GM18519 (cell line): ENCODE measurements around the gene SOBP.

Experiments used
- ATAC-seq: cut with Tn5 transposase; IDR thresholded peaks from one replicate; pipeline ENCODE4 v1.9.1; 2021; ENCODE audit warnings: mild to moderate bottlenecking, moderate library complexity; ENCODE audit not compliant: unreplicated experiment, low FRiP score

SOBP gene

GRCh38 chr6:107578642-107579341, 88.9 kb downstream of the SOBP start:
- ATAC-seq = no peak

DNA sequence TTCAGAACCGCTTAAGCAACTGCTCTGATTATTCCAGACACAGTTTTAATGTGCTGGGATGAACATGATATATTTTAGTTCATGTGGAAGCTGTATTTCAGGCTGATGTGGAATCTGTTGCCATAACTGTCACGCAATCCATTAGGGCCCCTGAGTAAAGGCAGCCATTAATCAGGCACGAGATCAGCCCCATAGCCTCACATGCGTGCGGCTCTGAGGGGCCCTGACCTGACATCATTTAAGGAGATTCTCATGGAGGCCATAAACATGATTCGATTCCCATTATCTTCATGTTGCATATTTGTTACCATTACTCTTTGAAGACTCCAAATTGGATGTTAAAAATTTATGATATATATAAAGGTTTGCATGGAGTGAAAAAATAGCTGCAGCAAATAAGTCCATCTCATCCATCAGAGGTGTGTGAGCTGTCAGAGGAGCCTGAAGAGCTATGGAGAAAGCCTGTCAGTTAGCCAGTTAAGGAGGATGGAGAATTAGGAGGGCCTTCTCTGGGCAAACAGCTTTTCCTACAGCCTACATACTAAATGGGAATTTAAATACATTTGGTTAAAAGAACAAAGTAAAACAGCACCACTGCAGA, 89.6 kb downstream of the SOBP start:
- no peak for ATAC-seq

GRCh38 chr6:107582086-107582485, 92.2 kb downstream of the SOBP start:
- ATAC-seq = no peak

GRCh38 chr6:107584726-107585125, 94.8 kb downstream of the SOBP start:
- no peak for ATAC-seq

- no peak for ATAC-seq
Measured at GRCh38 chr6:107585815-107586435, 96.0 kb downstream of the SOBP start.

GRCh38 chr6:107587451-107587850, 97.5 kb downstream of the SOBP start:
- no peak for ATAC-seq

DNA sequence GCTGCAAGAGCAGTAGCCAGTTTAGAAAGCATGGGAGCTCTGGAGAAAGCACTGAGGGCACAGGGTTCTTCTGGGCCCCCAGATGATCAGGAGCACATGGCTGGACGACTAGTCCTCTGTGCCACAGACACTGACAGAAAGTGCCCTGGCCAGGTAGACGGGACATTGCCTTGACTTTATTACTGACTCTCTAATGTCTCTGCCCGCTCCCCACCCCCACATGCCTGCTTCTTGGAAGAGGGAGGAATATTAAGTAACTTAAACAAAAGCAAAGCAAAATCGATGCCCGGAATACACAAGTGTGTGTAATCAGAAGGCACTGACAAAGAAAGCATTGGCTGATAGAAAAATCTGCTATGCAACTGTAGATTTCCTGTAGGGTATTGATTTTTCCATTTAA, 99.3 kb downstream of the SOBP start:
- ATAC-seq = no peak

- ATAC-seq = no peak
Measured at GRCh38 chr6:107589934-107590333, 100.0 kb downstream of the SOBP start.

DNA sequence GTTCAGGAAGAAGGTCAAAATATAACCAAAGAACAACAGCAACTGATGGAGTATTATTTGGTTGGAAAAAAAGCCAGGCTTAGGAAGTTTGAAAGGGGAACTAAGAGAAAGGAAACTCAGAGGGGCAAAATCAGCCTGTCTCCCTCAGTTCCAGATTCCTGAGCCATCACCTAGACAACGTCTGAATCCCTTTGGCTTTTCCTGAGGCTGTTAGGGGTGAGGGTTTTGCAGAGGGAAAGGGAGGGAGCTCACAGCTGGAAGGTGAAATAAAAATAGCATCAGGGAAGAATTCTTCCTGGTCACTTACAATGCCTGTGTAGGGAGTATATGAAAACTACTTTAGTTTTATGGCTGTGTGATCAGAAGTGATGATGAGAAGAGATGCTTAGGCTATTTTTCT, 100.5 kb downstream of the SOBP start:
- ATAC-seq = no peak

DNA sequence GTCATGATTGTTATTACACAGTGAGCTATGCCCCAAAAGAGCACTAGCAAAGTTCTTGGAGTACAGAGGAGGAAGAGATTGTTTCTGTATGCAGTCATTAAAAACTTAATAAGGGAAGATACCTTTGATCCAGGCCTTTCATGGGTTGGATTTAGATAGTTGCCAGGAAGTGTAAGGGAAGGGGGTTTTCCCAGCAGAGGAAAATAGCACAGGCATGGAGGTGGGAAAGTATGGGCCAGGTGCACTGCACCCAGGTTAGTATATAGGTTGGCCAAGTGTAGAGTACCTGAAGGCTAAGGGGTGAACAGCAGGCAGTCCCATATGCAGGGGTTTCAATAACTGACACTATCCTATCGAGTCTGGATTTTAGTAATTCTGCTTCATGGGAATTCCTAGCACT, 101.4 kb downstream of the SOBP start:
- no peak for ATAC-seq

GRCh38 chr6:107592806-107593205, 102.9 kb downstream of the SOBP start:
- ATAC-seq = no peak

- ATAC-seq = no peak
Measured at GRCh38 chr6:107594736-107595135, 104.8 kb downstream of the SOBP start.

DNA sequence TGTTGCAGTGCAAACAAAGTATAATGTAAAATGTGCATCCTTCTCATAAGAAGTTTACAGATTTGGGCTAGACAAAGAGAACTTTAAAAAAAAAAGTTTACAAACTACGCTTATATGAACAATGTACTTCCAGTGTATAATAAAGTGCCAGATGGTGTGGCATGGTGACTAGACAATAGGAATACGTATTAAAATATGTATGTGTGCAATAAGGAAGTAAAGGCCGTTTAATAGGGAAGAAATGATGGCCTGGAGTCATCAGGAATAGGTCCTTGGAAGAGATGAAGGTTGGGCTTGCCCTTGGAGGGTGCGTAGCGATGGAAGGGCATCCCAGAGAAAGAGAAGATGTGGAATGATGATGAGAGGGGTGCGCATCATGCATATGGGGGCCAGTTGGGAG, 108.2 kb downstream of the SOBP start:
- no peak for ATAC-seq

DNA sequence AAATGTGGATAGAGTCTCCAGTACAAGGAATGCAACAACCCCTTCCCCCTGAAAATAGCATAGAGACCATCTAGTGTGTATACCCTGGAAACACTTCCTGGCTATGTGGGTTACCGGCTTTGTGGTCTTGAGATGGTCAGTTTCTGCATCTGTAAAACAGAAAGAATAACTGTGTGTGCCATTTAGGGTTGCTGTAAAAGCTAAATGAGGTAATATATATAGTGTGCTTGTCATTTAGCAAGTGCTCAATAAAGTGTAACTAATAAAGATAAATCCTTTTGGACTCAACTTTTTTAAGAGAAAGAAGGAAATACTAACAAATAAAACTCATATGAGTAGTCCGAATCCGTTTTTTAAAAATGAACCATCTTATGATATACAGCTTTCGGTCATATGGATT, 109.1 kb downstream of the SOBP start:
- no peak for ATAC-seq

DNA sequence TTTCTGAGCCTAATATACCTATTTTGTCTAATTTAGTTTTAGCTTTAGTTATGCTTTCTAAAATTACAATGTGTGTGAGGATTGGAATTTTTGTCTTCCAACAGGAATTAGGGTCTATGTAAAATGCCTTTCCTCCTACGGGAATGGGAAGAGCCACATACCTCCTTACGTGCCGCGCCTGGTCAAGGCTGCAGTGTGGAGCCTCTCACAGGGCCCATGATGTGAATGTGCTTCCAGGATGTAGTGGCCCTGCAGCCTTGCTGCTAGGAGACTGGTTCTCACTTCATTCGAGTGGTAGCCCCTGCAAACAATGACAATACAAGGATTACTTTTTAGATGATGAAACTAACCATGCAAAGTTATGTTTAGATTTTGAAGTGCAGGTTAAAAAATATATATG, 110.2 kb downstream of the SOBP start:
- no peak for ATAC-seq

GRCh38 chr6:107600936-107601335, 111.0 kb downstream of the SOBP start:
- ATAC-seq = no peak

DNA sequence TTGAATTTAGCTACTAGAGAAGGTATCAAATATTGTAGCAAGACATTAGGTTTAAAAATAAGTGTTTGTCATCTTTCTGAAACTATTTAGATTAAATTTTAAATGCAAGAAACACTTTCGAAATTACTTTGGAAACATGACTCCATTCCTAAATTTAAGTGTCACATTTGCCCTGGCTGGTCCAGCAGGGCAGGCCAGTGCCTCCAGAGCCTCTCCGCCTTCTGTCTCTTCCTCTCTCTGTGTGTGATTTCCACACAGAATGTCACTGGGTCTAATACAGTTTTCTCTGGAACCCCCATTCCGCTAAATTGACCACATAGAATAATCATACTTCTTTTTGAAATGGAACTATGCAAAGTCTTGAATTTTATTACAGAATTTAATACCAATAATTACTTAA, 111.5 kb downstream of the SOBP start:
- no peak for ATAC-seq

DNA sequence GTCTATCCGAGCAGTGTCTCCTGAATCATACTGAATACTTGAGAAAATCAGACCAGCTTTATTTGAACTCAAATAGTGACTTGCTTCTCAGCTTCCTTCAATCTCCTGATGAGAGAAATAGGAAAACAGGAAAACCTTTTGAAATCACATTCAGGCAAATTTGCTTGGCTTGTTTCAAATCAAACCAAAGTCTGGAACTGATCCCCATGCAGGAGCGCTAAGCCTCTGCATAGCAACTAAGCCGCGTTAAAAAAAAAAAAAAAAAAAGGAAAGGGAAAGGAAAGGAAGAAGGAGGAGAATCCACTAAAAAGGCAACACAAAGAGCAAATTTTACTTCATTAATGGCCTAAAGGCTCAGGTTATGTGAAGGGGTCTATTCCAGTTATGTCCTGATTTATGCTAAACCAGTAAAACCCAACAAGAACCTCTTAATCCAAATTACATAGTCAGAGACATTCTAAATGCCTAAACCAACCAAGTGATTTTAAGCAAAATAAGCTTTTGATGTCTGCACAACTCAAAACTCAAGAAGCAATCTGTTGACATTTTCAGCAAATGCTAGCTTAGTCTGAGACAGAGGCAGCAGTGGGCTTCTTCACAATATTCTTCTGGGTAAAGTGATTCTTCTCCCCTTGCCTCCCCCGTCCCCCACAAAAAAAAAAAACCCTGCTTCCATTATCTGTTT, 112.5 kb downstream of the SOBP start:
- no peak for ATAC-seq

DNA sequence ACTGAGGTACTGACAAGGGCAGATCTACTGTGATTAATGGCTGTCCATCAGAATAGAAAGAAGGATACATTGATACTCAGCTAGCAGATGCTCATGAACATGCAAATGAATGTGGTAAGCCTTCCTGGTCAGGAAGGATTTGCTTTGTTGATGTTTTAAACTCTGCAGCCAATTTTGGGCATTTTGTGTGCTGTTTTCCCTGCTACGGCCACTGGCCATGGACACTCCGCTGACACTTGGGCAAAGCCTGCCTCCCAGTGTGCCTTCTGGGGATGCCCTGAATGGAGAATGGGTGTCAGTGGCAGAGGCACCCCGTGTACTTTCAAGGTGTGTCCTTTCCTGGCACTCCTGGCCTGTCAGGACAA, 113.1 kb downstream of the SOBP start:
- ATAC-seq = no peak

DNA sequence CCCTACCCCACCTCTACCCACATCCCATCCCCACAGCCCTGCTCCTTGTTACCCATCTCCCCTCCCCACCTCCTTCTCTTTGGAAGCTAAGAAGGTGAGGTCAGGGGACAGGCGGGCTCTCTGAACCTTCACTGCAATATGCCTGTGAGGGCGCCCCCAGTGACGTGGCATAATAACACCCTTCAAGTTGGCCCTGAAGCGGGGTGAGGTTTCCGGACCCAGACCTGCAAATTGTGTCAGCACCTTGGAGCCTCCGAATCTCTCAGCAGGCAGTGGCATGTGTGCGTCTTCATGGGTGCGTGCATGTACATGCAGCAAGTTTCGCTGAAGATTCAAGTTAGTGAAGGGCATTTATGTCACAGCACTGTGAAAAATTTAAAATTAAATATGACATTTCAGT, 114.6 kb downstream of the SOBP start:
- ATAC-seq = no peak

GRCh38 chr6:107606407-107606806, 116.5 kb downstream of the SOBP start:
- ATAC-seq = no peak

- ATAC-seq = no peak
Measured at GRCh38 chr6:107607116-107607515, 117.2 kb downstream of the SOBP start.
